ENCODE measurements around the gene COQ10A.

Gene COQ10A

GRCh38 chr12:56231184-56231582 is 35.6 kb upstream of the COQ10A start:
- DNase-seq (ENCODE audit: insufficient read length, low spot score) (no peak), FAIRE-seq (no peak)
- no peak for TF ChIP-seq CTCF (IDR thresholded peaks at IDR 0.05; ENCODE audit: insufficient read depth, missing control alignments)

DNA sequence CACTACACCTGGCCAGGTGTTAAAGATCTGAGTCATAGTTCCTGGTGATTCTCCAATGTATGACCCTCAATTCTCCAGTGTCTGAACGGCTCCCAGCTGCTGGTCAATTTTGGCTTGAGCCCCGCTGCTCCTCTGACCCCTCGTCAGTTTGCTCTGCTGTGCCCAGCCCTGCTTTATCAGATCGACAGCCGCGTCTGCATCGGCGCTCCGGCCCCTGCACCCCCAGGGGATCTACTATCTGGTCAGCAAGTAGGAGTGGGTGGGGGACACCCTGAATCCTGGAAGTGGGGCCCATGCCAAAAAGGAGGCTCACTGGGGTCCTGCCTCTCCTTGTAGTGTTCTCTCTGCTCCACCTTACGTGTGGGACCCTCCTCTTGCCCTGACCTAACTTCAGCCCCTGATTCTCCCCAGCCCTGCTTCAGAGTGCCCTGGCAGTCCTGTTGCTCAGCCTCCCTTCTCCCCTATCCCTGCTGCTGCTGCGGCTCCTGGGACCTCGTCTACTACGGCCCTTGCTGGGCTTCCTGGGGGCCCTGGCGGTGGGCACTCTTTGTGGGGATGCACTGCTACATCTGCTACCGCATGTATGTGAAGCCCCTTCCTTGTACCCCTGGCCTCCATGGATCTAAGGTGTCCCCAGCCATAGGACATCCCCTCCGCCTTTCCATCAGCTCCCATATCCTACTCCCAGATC is 31.9 kb upstream of the COQ10A start:
- FAIRE-seq (no peak), DNase-seq (ENCODE audit: insufficient read length, low spot score) (no peak)
- no peak for TF ChIP-seq CTCF (IDR thresholded peaks at IDR 0.05; ENCODE audit: insufficient read depth, missing control alignments)

DNA sequence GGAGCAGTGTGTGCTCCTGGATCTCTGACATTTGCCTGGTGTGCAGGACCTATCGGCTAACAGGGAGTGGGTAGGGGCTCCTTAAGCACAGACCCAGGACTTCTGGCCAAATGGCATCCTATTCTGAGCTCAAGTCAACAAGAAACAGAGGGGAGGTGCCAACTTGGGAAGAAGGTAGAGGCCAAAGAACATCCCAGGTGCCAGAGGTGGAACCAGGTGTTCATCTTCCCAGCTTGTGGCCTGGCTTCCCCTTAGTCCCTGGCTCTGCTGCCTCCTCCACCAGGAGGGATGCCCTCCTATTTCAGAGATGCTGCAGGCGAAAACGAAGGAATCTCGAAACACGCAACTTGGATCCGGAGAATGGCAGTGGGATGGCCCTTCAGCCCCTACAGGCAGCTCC is 30.7 kb upstream of the COQ10A start:
- DNase-seq (ENCODE audit: insufficient read length, low spot score), result no peak
- no peak for FAIRE-seq
- TF ChIP-seq CTCF (IDR thresholded peaks at IDR 0.05; ENCODE audit: insufficient read depth, missing control alignments), result no peak

- no peak for TF ChIP-seq CTCF (IDR thresholded peaks at IDR 0.05; ENCODE audit: insufficient read depth, missing control alignments)
- FAIRE-seq (no peak), DNase-seq (ENCODE audit: insufficient read length, low spot score) (no peak)
Measured at GRCh38 chr12:56236985-56237384, 29.8 kb upstream of the COQ10A start.

DNA sequence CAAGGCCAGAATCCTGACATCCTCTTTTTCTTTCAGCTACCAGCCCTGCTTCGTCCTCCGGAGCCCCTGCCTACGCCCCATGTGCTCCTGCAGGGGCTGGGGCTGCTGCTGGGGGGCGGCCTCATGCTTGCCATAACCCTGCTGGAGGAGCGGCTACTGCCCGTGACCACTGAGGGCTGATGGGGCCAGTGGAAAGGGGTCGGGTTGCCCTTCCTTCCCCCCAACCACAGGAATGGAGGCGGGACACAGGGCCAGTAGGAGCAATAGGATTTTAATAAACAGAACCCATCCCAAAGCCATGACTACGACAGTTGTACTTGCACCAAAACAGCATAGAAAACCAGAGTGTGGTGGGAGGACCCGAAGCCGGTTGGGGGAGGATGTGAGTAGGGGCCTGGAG is 29.2 kb upstream of the COQ10A start:
- TF ChIP-seq CTCF (IDR thresholded peaks at IDR 0.05; ENCODE audit: insufficient read depth, missing control alignments), result no peak
- FAIRE-seq (no peak), DNase-seq (ENCODE audit: insufficient read length, low spot score) (no peak)

- no peak for FAIRE-seq
- no peak for TF ChIP-seq CTCF (IDR thresholded peaks at IDR 0.05; ENCODE audit: insufficient read depth, missing control alignments)
- DNase-seq (ENCODE audit: insufficient read length, low spot score), result no peak
Measured at GRCh38 chr12:56241424-56242303, 25.1 kb upstream of the COQ10A start.

DNA sequence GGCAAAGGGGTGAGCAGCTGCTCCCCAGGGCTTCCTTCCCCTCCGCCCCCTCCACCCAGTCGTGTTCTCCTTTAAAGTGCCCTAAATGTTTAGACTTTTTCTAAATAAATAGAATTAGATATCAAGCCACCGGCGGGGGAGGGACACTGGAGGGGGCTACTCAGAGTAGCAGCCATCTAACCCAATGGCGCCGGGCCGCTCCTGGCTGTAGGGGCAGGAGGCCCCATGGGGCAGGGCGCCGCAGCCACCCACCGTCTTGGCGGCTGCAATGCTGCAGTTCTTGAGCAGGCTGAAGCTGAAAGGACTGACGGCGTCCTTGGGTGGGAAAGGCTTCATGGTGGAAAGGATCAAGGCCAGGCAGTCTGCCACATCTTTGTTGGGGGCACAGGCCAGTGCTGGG is 23.8 kb upstream of the COQ10A start:
- DNase-seq (ENCODE audit: insufficient read length, low spot score), result no peak
- FAIRE-seq, result no peak
- no peak for TF ChIP-seq CTCF (IDR thresholded peaks at IDR 0.05; ENCODE audit: insufficient read depth, missing control alignments)
